Muscle layer of duodenum (tissue), 2 donors: ENCODE data around the gene NFKBIE.

Experiments
- H3K27ac ChIP-seq: one replicate; pipeline ENCODE4 v1.7.0; 2013; ENCODE audit warnings: mild to moderate bottlenecking, low read length
- H3K27me3 ChIP-seq: one replicate; pipeline ENCODE4 v1.7.0; 2013; ENCODE audit warnings: low read depth, mild to moderate bottlenecking, control low read depth, low read length
- H3K36me3 ChIP-seq, 2 donors: one replicate each; pipeline ENCODE4 v1.7.0; 2013; ENCODE audit warnings: low read length in 2 of 2, control low read depth in 1 of 2, mild to moderate bottlenecking in 1 of 2; ENCODE audit not compliant: insufficient read depth in 2 of 2, control insufficient read depth in 1 of 2
- H3K4me1 ChIP-seq, 2 donors: one replicate each; pipeline ENCODE4 v1.7.0; 2013; ENCODE audit warnings: low read length in 2 of 2, mild to moderate bottlenecking in 2 of 2, control low read depth in 1 of 2, moderate library complexity in 1 of 2; ENCODE audit not compliant: insufficient read depth in 2 of 2, control insufficient read depth in 1 of 2
- H3K4me3 ChIP-seq, 2 donors: one replicate each; pipeline ENCODE4 v1.7.0; 2013; ENCODE audit warnings: low read length in 2 of 2, low read depth in 1 of 2, mild to moderate bottlenecking in 1 of 2
- H3K9me3 ChIP-seq, 2 donors: one replicate each; pipeline ENCODE4 v1.7.0; 2013; ENCODE audit warnings: low read length in 2 of 2, control low read depth in 1 of 2, mild to moderate bottlenecking in 1 of 2; ENCODE audit not compliant: control insufficient read depth in 1 of 2
- donor health status: healthy.

The NFKBIE gene

GRCh38 chr6:44278315-44278714 is 13.0 kb upstream of the NFKBIE start:
- Histone ChIP-seq H3K9me3 (no peaks in the 10 kb centered on the region), H3K27me3 (peaks cover 34% of the 10 kb centered on the region), H3K27ac (no peak overlapping the region), H3K4me1 (peaks cover 0 to 10% of the 10 kb centered on the region in 2 donors), H3K4me3 (no peak overlapping the region), H3K36me3 (no peaks in the 10 kb centered on the region)

DNA sequence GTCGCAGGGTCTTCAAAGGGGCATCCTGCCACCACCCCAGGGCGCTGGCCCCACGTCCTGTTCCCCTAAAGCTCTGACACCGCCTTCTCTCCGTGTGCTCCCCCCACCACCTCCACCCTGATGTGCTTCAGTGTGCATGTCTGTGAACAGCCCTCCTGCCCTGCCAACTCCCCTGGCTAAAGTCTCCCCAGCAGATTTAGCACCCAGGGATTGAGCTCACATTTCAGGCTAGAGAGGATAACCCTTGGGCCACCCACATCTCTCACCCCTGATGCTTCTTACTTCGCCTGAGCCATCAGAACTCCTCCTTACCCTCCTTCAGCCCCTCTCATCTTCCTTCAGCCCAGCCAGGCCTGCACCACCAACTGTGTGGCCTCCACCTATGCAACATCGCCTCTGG is 12.4 kb upstream of the NFKBIE start:
- H3K36me3 ChIP-seq, result no peaks in the 10 kb centered on the region
- peaks cover 0 to 10% of the 10 kb centered on the region in 2 donors for H3K4me1 ChIP-seq
- H3K9me3 ChIP-seq, result no peaks in the 10 kb centered on the region
- H3K27ac ChIP-seq, result no peak overlapping the region
- peaks cover 40% of the 10 kb centered on the region for H3K27me3 ChIP-seq
- H3K4me3 ChIP-seq, result no peak overlapping the region

DNA sequence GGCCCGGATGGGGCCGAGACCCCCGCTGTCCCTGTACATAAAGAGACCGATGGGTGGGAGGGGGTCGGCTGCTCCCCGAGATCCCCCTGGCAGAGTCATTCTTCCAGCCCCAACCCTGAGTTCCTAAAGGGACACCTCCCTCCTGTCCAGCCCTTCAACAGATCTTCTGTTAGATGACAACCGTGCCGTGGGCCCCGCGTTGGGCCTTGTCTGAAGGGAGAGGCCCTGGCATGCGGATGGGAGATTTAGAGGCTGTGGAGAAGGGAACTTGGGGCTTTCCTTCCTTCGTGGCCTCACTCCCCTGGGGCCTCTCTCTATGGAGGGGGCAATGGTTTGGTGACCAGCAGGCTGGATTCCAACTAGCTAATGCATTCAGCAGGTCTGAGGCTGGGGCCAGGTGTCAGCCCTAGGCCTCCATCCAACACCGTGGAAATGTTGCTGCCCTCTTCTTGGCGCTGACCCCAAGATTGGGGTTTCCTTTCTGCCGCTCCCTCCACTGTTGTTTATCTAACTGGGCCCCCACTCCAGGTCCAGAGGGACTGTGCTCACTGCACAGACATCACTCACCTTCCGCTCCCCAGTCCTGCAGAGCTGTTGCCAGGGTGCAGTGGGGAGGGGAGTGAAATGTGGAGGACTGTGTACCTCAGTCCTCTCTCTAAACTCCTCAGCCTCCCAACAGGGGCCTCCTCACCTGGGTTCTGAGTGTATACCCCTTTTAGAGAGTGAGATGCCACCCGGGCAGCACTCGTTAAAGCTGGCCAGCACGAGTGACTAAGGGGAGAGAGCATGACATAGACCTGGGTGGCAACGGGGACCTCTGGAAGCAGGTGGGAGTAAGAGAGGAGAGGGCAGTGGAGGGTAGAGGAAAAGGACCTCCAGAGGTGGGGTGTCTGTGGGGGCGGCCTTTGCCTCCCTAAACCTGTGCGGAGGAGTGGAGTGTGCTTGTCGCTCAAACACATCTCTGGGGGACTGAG is 11.6 kb upstream of the NFKBIE start:
- no peaks in the 10 kb centered on the region for H3K36me3 ChIP-seq
- H3K27me3 ChIP-seq, result peaks cover 47% of the 10 kb centered on the region
- peaks cover 0 to 10% of the 10 kb centered on the region in 2 donors for H3K4me1 ChIP-seq
- H3K27ac ChIP-seq, result no peak overlapping the region
- no peaks in the 10 kb centered on the region for H3K9me3 ChIP-seq
- no peak overlapping the region for H3K4me3 ChIP-seq

- H3K4me3 ChIP-seq, result peak overlapping the region in 1 of 2 donors; percentile 53
- no peak overlapping the region for H3K27ac ChIP-seq
Measured at GRCh38 chr6:44275749-44276648, 10.6 kb upstream of the NFKBIE start.

GRCh38 chr6:44275271-44275748 is 10.0 kb upstream of the NFKBIE start:
- peak overlapping the region in 1 of 2 donors; percentile 53 for H3K4me3 ChIP-seq
- no peaks in the 10 kb centered on the region for H3K36me3 ChIP-seq
- H3K27me3 ChIP-seq, result peaks cover 56% of the 10 kb centered on the region
- H3K27ac ChIP-seq, result no peak overlapping the region
- peaks cover 0 to 10% of the 10 kb centered on the region in 2 donors for H3K4me1 ChIP-seq
- no peaks in the 10 kb centered on the region for H3K9me3 ChIP-seq

More at GRCh38 chr6:44275749-44276648, 10.6 kb upstream of the NFKBIE start:
- Histone ChIP-seq H3K9me3 (no peaks in the 10 kb centered on the region), H3K36me3 (no peaks in the 10 kb centered on the region), H3K27me3 (peaks cover 56% of the 10 kb centered on the region), H3K4me1 (peaks cover 0 to 10% of the 10 kb centered on the region in 2 donors)

GRCh38 chr6:44273617-44274016 is 8.3 kb upstream of the NFKBIE start:
- H3K27me3 ChIP-seq, result peaks cover 60% of the 10 kb centered on the region

DNA sequence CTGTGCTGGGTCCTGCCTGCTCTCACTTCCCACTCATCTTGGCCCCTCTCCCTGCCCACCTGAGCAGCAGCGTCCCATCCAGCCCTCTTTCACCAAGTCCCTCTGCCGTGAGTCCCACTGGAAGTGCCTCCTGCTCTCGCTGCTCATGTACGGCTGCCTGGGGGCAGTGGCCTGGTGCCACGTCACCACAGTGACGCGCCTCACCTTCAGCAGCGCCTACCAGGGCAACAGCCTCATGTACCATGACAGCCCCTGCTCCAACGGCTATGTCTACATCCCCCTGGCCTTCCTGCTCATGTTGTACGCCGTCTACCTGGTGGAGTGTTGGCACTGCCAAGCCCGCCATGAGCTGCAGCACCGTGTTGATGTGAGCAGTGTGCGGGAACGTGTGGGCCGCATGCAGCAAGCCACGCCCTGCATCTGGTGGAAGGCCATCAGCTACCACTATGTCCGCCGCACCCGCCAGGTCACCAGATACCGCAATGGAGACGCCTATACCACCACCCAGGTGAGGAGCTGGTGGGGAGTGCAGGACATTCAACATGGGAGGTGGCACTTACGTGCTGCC is 7.7 kb upstream of the NFKBIE start:
- Histone ChIP-seq H3K27me3 (peaks cover 56% of the 10 kb centered on the region), H3K36me3 (no peaks in the 10 kb centered on the region), H3K9me3 (no peaks in the 10 kb centered on the region), H3K4me3 (no peak overlapping the region), H3K4me1 (peaks cover 0 to 14% of the 10 kb centered on the region in 2 donors), H3K27ac (no peak overlapping the region)

More at GRCh38 chr6:44273617-44274016, 8.3 kb upstream of the NFKBIE start:
- Histone ChIP-seq H3K27ac (no peak overlapping the region), H3K4me3 (no peak overlapping the region), H3K4me1 (peaks cover 0 to 14% of the 10 kb centered on the region in 2 donors), H3K9me3 (no peaks in the 10 kb centered on the region), H3K36me3 (no peaks in the 10 kb centered on the region)

GRCh38 chr6:44272529-44272928 is 7.2 kb upstream of the NFKBIE start:
- no peak overlapping the region for H3K27ac ChIP-seq
- H3K4me1 ChIP-seq, result peaks cover 0 to 14% of the 10 kb centered on the region in 2 donors
- no peaks in the 10 kb centered on the region for H3K9me3 ChIP-seq
- no peaks in the 10 kb centered on the region for H3K36me3 ChIP-seq
- peaks cover 56% of the 10 kb centered on the region for H3K27me3 ChIP-seq
- no peak overlapping the region for H3K4me3 ChIP-seq

DNA sequence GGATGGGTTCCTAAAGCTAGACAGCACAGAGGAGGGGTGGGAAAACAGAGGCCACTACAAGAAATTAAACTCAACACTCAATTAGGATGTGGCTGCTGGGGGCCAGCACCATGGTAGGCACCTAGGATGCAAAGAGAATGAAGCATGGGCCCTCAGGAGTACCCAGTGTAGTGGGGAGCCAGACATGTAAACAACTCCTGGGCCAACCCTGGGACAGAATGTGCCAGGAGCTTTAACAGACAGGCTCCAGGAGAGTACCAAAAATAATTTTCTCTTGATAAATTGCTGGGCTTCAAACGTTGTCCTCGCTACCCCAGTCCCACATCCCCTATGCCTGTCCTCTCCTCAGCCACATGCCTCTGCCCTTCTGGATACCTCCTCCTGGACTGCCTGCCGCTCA is 6.6 kb upstream of the NFKBIE start:
- Histone ChIP-seq H3K4me3 (no peak overlapping the region), H3K27ac (no peak overlapping the region), H3K27me3 (peaks cover 50% of the 10 kb centered on the region), H3K36me3 (no peaks in the 10 kb centered on the region), H3K4me1 (peaks cover 0 to 14% of the 10 kb centered on the region in 2 donors), H3K9me3 (no peaks in the 10 kb centered on the region)

- Histone ChIP-seq H3K36me3 (no peaks in the 10 kb centered on the region), H3K4me1 (peaks cover 0 to 13% of the 10 kb centered on the region in 2 donors), H3K27me3 (peaks cover 45% of the 10 kb centered on the region), H3K4me3 (no peak overlapping the region), H3K9me3 (no peaks in the 10 kb centered on the region), H3K27ac (no peak overlapping the region)
Measured at GRCh38 chr6:44271406-44271723, 6.0 kb upstream of the NFKBIE start.
